Measurements from ENCODE around the gene ARHGAP5.

ARHGAP5 gene

GRCh38 chr14:32077081-32078022 is at the start of gene ARHGAP5:
TSS of gene ARHGAP5 (plus strand) at chr14:32077304. CDS start at chr14:32090670, 13,366 bp downstream.
- no peak for DNase-seq

- DNase-seq, result no peak
Observed at GRCh38 chr14:32028599-32028998, 48.5 kb upstream of the ARHGAP5 start.

DNA sequence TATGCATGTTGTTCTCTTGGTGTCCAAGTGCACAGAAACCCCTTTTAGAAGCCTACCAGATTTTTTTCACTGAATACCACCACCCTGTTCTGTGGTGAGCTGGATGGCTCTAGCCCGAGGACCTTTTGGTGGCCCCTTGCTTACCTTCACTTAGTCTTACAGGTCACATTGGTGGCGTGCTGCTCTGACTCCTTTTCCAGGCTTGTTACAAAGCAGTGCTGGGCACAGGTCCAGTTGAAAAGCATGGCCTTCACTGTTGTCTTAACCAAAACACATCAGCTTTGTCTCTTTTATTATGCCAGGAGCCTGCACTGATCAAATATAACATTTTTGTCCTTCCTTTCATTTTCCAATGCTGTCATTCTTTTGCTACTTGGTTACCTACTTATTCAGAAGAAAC is 43.6 kb upstream of the ARHGAP5 start:
- DNase-seq, result no peak

DNA sequence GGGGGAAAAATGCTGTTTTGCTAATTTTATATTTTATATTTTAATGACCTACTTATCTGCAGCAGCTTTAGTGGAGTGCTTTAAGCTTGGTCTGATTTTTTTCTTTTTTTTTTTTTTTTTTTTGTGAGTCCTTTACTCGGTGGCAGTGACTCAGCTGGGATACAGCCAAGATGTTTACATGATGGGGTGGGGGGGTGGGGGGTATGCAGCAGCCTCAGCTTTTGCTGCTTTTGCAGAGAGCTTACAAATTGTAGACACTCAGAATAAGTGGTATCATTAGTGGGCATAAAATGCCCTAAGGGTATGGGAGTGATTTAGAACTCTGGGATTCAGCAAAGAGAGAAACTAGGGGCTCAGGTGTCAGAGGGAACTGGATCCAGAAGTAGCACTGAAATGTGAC is 38.2 kb upstream of the ARHGAP5 start:
- DNase-seq, result no peak

GRCh38 chr14:32039401-32040030 is 37.6 kb upstream of the ARHGAP5 start:
- DNase-seq, result no peak

DNA sequence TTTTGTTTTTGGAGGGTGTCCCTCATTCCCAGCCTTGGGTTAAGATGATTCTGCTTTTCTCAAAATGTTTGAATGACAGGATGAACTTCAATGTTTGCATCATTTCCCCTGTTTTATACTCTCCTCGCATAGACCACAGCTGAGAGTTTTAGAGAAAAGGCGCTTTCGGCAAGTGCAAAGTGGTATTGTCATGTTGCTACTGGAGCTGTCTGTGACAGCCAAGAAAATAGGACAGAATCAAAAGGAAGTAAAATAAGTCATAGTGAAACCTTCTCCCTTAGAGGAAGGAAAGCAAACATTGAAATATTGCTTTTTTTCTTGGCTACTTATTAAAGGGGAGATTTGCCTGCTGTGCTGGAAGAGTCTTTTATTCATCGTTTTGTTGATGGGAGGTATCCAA is 33.5 kb upstream of the ARHGAP5 start:
- DNase-seq, result no peak

DNA sequence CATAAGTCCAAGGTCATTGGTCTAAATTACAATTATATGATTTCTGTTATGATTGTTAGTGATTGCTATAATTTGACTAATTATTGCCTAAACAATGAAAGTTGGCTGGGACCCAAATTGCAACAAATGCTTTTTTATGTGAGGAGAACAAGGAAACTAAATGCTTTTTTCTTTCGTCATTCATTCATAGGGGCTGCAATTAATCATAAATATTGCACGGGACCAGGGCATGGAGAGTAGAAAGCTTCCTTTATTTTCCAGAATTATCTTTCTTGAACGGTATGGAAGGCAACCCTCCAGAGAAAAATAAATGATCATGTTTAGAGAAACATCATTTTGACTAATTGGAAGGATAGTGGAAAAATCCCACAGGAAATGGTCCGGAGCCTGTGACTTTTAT is 32.6 kb upstream of the ARHGAP5 start:
- no peak for DNase-seq

GRCh38 chr14:32047791-32048190 is 29.3 kb upstream of the ARHGAP5 start:
- DNase-seq, result no peak

- no peak for DNase-seq
Observed at GRCh38 chr14:32049361-32050088, 27.6 kb upstream of the ARHGAP5 start.

DNA sequence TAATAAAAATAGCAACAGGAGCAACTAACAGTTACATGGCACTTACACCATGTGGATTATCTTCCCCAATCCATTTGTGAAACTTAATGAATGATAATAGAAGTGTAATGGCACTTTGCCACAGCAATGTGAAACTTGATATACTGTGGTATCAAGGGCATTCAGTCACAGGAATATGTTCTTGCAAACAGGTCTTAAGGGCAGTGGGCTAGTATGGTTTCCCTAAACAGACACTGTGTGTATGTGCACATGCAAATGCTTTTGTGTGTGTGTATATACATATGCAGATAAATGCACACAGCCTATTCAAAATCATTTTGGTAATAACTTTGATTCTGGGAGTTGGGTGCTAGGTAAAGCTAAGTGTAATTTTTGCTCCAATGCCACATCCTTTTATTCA is 26.2 kb upstream of the ARHGAP5 start:
- no peak for DNase-seq

DNA sequence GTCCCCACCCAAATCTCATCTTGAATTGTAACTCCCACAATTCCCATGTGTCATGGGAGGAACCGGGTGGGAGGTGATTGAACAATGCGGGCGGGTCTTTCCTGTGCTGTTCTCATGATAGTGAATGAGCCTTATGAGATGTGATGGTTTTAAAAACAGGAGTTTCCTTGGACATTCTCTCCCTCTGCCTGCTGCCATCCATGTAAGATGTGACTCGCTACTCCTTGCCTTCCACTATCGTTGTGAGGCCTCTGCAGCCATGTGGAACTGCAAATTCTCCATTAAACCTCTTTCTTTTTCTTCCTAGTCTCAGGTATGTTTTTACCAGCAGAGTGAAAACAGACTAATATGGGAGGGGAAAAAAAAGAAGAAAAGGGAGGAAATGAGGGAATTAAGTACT is 22.6 kb upstream of the ARHGAP5 start:
- DNase-seq, result no peak

DNA sequence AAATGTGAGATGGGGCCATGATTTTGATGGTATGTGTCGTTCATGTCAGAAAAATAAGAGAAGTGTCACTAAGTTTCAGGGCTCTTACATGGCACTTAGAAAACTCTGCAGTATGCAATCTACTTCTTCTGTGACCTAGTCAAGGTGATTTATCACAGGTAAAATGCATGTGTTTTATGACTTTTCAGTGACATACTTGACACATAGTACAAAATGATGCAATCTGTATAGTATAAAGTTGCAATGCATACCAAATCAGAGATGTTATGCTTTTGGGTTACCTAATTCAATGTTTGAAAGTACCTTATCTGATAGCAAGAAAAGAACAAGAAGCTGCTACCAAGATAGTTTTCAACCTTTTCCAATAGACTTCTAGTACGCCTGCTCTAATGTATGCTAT is 21.9 kb upstream of the ARHGAP5 start:
- no peak for DNase-seq

DNA sequence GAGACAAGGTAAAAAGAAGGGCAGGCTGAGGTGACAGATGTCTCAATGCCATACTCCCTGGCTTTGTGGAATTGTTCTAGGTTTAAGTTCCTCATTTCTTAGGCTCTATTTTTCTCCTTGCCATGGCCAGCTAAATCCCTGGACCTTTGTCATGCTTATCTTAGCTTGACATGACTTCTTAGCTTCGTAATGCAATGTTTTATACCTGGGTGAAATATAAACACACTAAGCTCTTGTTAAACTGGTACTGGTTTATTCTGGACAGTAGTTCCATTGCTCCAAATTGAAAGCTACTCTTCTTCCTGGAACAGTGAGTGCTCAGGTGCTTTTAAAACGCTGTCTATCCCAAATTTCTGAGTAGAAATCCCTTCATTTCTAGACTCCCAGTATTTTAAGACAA is 17.4 kb upstream of the ARHGAP5 start:
- no peak for DNase-seq

DNA sequence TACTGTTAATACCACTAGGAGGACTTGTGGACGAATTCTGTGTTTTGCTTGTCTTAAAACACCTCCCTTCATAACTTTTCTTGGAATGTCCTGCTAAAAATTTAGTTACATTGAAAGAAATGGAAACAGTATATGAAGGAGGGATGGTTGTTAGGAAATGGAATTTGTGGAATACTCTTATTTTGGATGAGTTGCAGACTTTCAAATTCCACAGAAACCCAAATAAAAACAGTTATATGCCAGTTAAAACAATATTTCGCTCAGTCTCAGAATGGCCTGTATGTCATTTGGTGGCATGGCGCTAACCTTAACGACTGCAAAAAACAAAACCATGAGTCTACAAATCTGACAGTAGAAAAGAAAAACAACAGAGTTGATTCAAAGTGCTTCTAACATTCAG is 12.2 kb upstream of the ARHGAP5 start:
- no peak for DNase-seq

GRCh38 chr14:32068708-32069107 is 8.4 kb upstream of the ARHGAP5 start:
- no peak for DNase-seq

DNA sequence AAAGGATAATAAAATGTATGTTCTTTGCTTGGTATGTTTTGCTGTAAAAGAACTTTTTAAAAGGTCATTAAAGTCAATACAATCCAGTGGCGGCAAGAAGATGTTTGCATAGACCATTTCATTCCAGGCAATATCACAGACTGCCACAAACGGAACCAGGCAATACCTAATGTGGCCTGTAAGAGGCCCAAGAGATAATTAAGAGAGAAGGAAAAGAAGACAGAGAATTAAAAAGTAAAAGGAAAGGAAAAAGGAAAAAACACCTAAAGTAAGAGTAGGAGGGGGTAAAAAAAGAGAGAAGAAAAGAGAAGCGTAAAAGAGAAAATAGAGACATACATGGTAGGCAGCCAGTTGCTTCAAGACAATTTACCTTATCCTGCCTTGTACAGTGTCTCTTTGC is 6.8 kb upstream of the ARHGAP5 start:
- no peak for DNase-seq

DNA sequence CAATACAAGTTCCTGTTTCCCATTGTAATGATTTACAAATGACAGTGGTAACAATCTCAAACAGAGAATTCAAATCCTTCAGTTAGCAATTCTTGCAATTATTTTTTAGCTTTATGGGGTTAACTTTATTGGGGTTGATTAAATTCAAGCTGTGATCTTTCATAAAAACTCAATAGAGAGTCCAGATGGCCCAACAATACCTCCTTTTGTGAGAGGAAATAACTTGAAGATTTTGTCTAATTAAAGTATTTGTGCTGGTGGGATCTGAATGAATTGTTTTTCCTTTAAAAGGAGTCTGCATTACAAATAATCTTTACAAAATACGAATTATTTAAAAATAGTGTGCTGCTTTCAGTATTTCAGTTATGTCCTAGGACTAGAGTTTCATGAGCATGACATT is 4.4 kb upstream of the ARHGAP5 start:
- DNase-seq, result no peak

DNA sequence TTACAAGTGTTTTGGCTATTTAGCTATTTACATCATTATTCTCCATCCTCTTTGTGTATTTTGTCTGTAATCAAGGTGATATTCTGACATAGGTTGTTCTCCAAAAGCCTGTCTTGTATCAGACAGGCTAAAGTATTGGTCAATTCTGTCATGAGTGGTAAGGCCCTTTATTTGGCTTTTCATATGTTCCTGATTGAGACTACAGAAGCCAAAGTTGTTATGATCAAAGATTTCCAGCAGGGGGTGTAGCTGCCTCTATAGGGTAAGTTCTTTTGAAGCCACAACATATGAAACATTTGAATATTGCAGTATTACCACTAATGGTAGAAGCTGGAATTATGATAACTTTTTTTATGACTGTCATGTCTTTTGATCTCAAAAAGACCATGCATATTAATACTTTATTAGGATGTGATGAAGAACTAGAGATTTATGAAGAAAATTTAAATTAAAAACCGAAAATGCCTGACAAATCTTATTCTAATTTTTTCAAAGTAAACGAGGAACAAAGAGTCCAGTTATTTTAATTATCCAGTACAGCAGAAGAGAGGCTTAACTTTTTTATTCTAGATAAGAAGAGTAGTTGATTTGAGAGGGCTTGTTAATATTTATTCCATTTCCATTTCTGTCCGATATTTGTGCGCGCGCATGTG is 3.4 kb upstream of the ARHGAP5 start:
- DNase-seq, result no peak

- DNase-seq, result no peak
Observed at GRCh38 chr14:32074887-32075572, 2.1 kb upstream of the ARHGAP5 start.

GRCh38 chr14:32075672-32076277 is 1.3 kb upstream of the ARHGAP5 start:
- DNase-seq, result no peak

DNA sequence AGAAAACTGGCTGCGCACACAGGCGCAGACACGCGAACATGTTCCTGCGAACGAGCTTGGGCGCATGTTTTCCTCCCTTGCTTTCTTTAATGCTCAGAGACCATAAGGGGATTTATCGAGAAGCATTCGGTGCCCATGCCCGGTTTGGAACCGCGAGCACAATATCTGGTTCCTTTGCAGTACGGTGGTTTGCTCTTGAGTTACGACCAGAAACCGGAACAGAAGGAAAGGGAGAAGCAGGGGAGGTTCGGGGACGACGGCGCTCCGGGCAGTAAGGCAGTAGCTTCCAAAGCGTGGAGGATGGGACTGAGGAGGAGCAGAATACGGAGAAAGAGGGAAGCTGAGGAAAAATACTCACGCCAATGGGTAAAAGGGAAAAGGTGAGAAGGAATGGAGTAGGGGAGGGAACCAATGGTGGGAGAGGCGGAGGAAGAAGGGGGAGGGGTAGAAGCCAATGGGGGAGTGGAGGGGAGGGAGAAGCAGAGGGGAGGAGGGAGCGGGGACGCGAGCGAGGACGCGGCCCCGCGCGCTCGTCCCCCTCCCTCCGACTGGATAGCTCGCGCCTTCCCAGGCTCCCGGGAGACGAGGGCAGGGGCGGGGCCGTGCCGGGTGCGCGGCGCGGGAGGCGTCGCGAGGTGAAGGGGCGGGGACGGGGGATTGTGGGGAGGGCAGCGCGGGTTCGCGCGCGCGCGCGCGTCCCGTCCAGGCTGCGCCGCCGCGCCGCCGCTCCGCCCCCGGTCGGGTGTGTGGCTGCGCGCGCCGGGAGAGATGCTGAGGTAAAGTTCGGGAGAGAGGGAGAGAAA is 625 bp upstream of the ARHGAP5 start:
- DNase-seq, result peak; percentile 77 to 81

Measured in cerebellar nuclear complex (tissue), 1 donor.